HFF-Myc (cell line): Measurements from ENCODE around the gene ZIC5.
"Not testable (repeated sequence)": the region's sequence is repeated elsewhere in the genome, so short reads cannot be mapped to it uniquely, and the experiment has no call there.

Experiments
- DNase-seq: peaks from one replicate; pipeline ENCODE4 v3.0.0-alpha.2; 2011; ENCODE audit warnings: low read depth; ENCODE audit errors: extremely low read depth
- H3K4me3 ChIP-seq: replicated peaks from 2 replicates; pipeline ENCODE4 v1.5.1; 2011; ENCODE audit warnings: low read depth, mild to moderate bottlenecking, control low read depth, low read length
- TF ChIP-seq, protein P1 (sequence below): IDR thresholded peaks from 2 replicates; pipeline ENCODE4 v1.5.1; 2012; ENCODE audit warnings: mild to moderate bottlenecking, low read depth, low read length, control low read depth; ENCODE audit errors: missing control alignments

Gene ZIC5

DNA sequence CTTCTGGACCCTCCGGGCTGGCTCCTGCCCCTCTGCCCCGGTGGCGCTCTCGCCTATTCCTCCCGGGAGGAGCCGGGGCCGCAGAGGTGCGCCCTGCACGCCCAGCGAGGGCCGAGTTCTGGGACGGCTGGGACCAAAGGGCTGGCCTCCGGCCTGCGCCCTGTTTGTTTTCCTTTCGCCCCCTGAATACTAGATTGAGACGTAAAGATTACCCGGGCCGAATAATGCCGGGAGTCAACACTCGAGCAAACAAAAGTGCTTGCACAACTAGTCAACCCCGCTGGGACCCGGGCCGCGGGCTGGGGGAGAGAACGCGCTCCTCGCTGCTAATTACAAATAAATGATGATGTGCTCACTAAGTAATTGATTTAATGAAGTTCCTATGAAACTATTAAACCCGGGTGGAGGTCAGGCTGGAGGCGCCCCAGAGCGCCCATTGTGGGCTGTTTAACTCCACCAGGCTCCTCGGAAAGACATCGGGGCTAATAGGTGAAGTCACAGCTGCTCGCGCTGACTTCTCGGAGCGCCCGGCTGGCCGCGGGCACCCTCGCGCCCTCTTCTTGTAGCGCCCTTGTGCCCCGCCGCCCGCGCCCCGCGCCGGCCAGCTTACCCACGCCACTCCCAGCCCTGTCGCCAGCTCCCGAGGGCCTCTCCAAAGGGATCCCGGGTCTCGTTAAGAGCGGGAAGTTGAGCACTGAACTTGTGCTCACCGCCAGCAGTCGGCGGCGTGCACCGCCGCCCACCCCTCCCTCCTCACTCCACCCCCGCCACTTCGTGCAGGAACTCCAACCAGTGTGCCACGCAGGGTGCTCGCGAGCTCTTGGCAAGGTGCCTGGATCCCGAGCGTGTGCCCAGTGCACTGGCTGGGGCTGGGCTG lies 14.9 kb downstream of the ZIC5 start:
- TF ChIP-seq, protein P1, sequence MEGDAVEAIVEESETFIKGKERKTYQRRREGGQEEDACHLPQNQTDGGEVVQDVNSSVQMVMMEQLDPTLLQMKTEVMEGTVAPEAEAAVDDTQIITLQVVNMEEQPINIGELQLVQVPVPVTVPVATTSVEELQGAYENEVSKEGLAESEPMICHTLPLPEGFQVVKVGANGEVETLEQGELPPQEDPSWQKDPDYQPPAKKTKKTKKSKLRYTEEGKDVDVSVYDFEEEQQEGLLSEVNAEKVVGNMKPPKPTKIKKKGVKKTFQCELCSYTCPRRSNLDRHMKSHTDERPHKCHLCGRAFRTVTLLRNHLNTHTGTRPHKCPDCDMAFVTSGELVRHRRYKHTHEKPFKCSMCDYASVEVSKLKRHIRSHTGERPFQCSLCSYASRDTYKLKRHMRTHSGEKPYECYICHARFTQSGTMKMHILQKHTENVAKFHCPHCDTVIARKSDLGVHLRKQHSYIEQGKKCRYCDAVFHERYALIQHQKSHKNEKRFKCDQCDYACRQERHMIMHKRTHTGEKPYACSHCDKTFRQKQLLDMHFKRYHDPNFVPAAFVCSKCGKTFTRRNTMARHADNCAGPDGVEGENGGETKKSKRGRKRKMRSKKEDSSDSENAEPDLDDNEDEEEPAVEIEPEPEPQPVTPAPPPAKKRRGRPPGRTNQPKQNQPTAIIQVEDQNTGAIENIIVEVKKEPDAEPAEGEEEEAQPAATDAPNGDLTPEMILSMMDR: no peak
- no peak for DNase-seq
- no peak overlapping the region for H3K4me3 ChIP-seq

DNA sequence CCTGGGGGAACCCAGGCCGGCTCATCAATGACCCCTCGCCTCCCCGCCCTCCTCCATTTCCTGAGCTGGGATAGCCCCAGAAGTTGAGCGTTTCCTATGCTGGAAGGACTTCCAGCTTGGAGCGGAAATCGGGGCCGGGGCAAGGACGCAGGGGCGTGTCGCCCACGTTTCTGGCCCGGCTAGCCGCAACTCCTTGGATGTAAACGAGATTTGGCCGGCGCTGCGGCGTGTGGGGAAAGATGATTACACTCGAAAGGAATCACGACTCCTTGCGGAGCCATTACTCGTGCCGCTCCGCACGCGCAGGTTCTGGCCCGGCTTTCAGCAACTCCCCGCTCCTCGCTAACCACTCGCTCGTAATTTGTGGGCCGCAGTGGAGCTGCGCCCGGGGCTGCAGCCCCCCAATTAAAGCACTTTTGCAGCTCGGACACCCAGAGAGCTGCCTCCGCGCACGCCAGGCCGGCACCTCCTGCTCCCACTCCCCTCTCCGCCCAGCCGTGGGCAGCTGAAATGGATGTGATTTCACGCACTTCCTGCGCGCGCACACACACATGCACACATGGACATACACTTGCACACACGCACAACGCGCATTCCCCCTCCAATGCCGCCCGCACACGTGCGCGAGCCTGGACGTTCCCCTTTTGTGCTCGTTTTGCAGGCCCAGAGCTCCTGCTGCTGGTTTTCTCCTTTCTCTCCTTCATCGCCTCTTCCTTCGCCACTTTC lies 15.7 kb downstream of the ZIC5 start:
- peak overlapping the region; percentile 8; the same call in 1 of the 2 replicates for H3K4me3 ChIP-seq
- TF ChIP-seq, protein P1: no peak

DNA sequence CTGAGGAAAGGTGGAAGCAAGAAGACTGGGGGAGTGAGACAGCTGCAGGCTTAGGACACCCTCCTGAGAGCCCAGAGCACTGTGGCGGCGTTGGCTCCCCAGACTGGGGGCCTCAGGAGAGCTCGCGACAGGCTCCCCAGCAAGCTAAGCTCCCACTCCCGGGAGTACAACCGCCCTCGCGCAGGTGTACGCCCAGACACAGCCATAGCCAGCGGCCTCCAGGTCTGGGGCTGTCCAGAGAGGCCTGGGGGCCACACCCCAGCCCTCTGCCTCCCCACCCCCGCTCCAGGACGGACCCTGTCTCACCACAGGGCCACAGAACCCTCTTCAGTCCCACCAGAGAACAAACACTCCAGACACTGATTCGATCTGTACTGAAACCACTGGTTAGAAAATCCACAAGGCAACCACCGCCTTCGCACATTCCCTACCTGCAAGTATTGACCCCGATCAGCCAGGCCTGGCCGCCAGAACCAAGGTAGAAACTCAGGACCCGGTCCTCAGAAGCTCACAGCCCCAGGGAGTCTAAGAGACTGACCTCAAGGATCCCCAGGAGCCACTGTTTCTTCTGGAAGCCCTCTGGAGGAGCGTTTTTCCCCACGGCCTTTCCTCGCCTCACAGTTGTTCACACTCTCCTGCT lies 16.3 kb downstream of the ZIC5 start:
- TF ChIP-seq, protein P1: no peak
- no peak overlapping the region for H3K4me3 ChIP-seq

More for the DNA sequence above, 15.7 kb downstream of the ZIC5 start:
- no peak for DNase-seq

GRCh38 chr13:99953138-99953755 lies 18.3 kb downstream of the ZIC5 start:
- no peak overlapping the region for H3K4me3 ChIP-seq
- no peak for DNase-seq
- TF ChIP-seq, protein P1: no peak

More for the DNA sequence above, 16.3 kb downstream of the ZIC5 start:
- no peak for DNase-seq

GRCh38 chr13:99951666-99952065 lies 19.9 kb downstream of the ZIC5 start:
- not testable (repeated sequence) for DNase-seq, H3K4me3 ChIP-seq

- no peak for DNase-seq
- TF ChIP-seq, protein P1: no peak
- H3K4me3 ChIP-seq: no peak overlapping the region
These were observed 21.7 kb downstream of the ZIC5 start for GRCh38 chr13:99949679-99950413.
